ACC112 (cell line): ENCODE measurements around the gene SYNE3.

Experiments used
- H2AFZ ChIP-seq: fragments of 200-600 bp; sonication (generic); one replicate; pipeline ENCODE4 v1.6.0; 2017; ENCODE audit warnings: antibody characterized with exemption, low read length; ENCODE audit not compliant: unreplicated experiment
- H3K27ac ChIP-seq: fragments of 200-600 bp; sonication (generic); 2 replicates; pipeline ENCODE4 v1.5.1; 2014; ENCODE audit warnings: low read depth, mild to moderate bottlenecking, antibody characterized with exemption, low read length, moderate library complexity
- H3K27me3 ChIP-seq: fragments of 200-600 bp; sonication (generic); 2 replicates; pipeline ENCODE4 v1.6.1; 2014; ENCODE audit warnings: mild to moderate bottlenecking, antibody characterized with exemption, low read length, moderate library complexity, mixed read lengths; ENCODE audit not compliant: insufficient read depth
- H3K36me3 ChIP-seq: fragments of 200-600 bp; sonication (generic); 2 replicates; pipeline ENCODE4 v1.6.1; 2016; ENCODE audit warnings: mild to moderate bottlenecking, antibody characterized with exemption, low read length, moderate library complexity, mixed read lengths; ENCODE audit not compliant: insufficient read depth
- H3K4me1 ChIP-seq: fragments of 200-600 bp; sonication (generic); one replicate; pipeline ENCODE4 v1.6.1; 2016; ENCODE audit warnings: low read length, mixed read lengths; ENCODE audit not compliant: insufficient read depth, unreplicated experiment, control insufficient read depth
- H3K4me3 ChIP-seq: fragments of 200-600 bp; sonication (generic); 2 replicates; pipeline ENCODE4 v1.5.1; 2014; ENCODE audit warnings: mild to moderate bottlenecking, low read depth, low read length
- H3K79me2 ChIP-seq: fragments of 200-600 bp; sonication (generic); one replicate; pipeline ENCODE4 v1.6.0; 2016; ENCODE audit warnings: low read length; ENCODE audit not compliant: control insufficient read depth, unreplicated experiment, insufficient read depth

The SYNE3 gene

DNA sequence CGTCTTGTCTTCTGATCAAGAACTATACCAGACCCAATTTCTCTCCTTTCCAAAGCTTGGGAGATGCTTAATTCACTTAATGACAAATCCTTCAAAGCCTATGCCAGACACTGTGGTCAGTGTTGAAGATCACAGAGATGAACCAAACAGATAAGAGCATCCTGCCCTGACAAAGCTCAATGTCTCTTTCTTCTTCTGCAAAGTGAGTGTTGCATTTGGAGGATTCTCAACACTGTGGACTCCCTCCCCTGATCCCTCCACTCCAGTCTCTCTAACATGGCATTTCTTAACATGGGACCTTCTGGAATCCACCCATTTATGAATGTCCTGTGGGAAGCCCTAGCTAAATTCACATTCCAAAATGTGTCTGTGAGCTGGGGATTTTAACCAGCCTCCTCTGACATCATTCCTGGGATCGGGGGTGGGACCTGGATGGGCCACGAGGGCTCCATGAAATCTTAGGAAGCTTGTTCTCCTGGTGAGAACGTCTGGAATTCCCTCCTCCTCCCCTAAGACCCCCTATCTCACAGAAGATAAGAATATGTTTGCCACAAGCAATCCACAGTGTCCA, 20.3 kb downstream of the SYNE3 start:
- Histone ChIP-seq H3K27me3 (no peaks in the 10 kb centered on the region), H3K36me3 (peaks cover 9% of the 10 kb centered on the region; the same call in 1 of the 2 replicates), H3K4me3 (no peak overlapping the region), H3K79me2 (peaks cover 28% of the 10 kb centered on the region), H2AFZ (no peak overlapping the region), H3K4me1 (peaks cover 33% of the 10 kb centered on the region), H3K27ac (no peak overlapping the region)

DNA sequence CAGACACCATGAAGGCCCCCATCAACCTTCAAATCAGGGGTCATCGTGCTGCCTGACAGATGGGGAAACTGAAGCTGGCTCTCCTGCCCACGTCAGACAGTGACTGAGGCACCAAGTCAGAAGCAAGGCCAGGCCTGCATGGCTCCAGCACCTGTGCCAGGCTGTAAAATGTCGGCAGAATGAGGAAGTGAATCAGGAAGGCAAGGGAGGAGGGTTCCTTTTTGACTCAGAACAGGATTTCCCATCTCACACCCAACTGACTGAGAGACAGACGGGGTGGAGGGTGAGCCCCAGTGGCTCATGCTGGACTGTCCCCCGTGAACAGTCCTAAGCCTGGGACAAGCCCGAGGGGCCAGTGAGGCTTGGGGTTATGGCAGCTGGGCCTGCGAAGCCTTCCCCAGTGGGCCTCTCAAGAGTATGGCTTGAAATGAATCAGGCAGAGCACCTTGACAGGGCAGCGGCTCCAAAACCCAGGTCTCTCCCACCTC, 20.9 kb downstream of the SYNE3 start:
- Histone ChIP-seq H3K4me1 (peaks cover 34% of the 10 kb centered on the region), H3K36me3 (peaks cover 9% of the 10 kb centered on the region; the same call in 1 of the 2 replicates), H2AFZ (no peak overlapping the region), H3K27ac (no peak overlapping the region), H3K79me2 (peaks cover 33% of the 10 kb centered on the region), H3K4me3 (no peak overlapping the region), H3K27me3 (no peaks in the 10 kb centered on the region)

DNA sequence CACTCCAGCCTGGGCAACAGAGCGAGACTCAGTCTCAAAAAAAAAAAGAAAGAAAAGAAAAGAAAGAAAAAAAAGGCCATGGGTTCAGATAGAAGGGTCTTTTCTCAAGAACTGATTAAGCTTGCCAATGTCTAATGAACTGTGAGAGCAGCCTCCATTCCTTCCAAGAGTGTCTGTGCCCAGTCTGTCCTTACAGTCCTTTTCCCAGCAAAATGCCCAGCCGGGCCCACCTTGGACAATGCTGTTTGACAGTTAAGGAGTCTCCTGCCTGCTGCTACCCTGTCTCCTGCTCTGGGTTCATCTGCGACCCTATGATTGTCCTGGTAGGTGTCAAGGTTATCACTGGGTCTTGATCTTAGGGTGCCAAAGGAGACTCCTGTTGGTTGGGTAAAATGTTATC, 21.4 kb downstream of the SYNE3 start:
- Histone ChIP-seq H2AFZ (no peak overlapping the region), H3K4me1 (peaks cover 30% of the 10 kb centered on the region), H3K79me2 (peaks cover 33% of the 10 kb centered on the region), H3K27ac (no peak overlapping the region), H3K27me3 (no peaks in the 10 kb centered on the region), H3K36me3 (peaks cover 9% of the 10 kb centered on the region; the same call in 1 of the 2 replicates), H3K4me3 (no peak overlapping the region)

DNA sequence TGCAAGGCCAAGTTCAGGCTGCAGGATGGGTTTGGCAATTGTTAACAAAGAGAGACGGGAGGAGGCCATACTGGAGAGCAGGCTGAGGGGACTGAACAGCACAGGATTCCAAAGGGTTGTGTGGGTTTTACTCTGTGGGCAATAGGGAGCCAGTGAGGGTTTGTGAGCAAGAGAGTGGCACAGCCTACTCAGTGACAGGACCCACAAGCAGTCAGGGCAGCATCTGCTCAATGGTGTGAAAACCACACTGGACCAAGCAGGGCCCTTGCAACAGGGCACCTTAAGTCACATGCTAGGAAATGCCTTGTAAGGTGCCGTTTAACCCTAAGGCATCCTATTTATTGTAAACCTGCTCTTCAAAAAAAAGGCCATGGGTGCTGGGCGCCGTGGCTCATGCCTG, 22.0 kb downstream of the SYNE3 start:
- H3K27ac ChIP-seq: no peak overlapping the region
- H3K36me3 ChIP-seq: peaks cover 9% of the 10 kb centered on the region; the same call in 1 of the 2 replicates
- H3K27me3 ChIP-seq: no peaks in the 10 kb centered on the region
- H3K4me3 ChIP-seq: no peak overlapping the region
- peaks cover 36% of the 10 kb centered on the region for H3K79me2 ChIP-seq
- no peak overlapping the region for H2AFZ ChIP-seq
- peaks cover 34% of the 10 kb centered on the region for H3K4me1 ChIP-seq

DNA sequence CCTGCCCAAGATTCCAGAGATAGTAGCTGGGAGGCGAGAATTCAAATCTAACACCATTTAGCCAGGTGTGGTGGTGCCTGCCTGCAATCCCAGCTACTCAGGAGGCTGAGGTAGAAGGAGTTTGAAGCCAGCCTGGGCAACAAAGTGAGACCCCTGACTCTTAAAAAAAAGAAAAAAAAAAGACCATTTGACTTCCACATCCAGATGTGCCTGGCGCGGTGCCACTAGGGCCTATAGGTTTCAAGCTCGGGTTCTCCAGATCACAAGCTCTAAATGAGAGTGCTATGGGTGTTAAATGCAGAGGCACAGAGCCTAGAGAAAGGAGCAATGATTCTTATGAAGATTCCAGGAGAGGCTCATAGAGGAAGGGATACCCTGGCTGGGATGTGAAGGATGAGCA, 22.5 kb downstream of the SYNE3 start:
- peaks cover 39% of the 10 kb centered on the region for H3K4me1 ChIP-seq
- no peak overlapping the region for H2AFZ ChIP-seq
- peaks cover 37% of the 10 kb centered on the region for H3K79me2 ChIP-seq
- no peak overlapping the region for H3K4me3 ChIP-seq
- peaks cover 9% of the 10 kb centered on the region; the same call in 1 of the 2 replicates for H3K36me3 ChIP-seq
- H3K27ac ChIP-seq: no peak overlapping the region
- H3K27me3 ChIP-seq: no peaks in the 10 kb centered on the region

DNA sequence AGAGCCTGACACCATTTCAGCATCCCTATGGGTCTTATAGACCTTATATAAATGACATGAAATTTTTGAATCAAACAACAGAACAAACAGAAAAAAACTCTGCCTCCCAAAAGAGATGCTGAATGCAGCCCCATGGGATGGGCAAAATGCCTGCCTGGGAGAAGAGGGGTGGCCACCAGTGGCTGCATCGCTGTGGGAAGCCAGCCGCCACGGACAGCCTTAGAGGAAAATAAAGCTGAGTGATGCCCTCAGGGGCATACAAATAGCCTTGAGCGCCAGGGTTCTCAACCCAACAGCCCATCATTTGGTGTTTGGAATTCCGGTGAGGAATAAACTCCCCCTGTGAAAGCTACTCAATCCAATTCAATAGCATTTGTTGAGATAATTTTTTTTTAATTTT, 22.9 kb downstream of the SYNE3 start:
- H3K27me3 ChIP-seq: no peaks in the 10 kb centered on the region
- H3K4me3 ChIP-seq: no peak overlapping the region
- no peak overlapping the region for H2AFZ ChIP-seq
- H3K27ac ChIP-seq: no peak overlapping the region
- H3K79me2 ChIP-seq: peaks cover 33% of the 10 kb centered on the region
- peaks cover 9% of the 10 kb centered on the region; the same call in 1 of the 2 replicates for H3K36me3 ChIP-seq
- peaks cover 39% of the 10 kb centered on the region for H3K4me1 ChIP-seq

DNA sequence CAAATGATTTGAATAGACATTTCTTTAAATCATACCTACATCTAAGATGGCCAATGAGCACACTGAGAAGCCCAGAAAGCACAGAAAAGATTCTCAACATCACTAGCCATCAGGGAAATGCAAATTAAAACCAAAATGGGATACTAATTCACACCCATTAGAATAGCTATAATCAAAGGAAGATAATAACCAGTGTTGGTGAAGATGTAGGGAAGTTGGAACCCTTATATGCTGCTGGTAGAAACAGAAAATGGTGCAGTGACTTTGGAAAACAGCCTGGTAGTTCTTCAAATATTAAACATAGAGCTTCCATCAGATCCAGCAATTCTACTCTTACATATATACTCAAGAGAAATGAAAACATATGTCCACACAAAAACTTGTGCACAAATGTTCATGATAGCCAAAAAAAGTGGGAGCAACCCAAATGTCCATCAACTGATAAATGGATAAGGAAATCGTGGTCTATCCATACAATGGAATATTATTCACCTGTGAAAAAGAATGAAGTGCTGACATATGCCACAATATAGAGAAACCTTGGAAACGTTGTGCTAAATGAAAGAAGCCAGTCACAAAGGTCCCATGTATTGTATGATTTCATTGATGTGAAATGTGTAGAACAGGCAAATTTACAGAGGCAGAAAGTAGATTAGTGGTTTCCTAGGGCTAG, 24.4 kb downstream of the SYNE3 start:
- Histone ChIP-seq H3K4me1 (peaks cover 34% of the 10 kb centered on the region), H2AFZ (no peak overlapping the region), H3K4me3 (no peak overlapping the region), H3K27me3 (no peaks in the 10 kb centered on the region), H3K27ac (no peak overlapping the region), H3K36me3 (peaks cover 9% of the 10 kb centered on the region; the same call in 1 of the 2 replicates), H3K79me2 (peaks cover 25% of the 10 kb centered on the region)

DNA sequence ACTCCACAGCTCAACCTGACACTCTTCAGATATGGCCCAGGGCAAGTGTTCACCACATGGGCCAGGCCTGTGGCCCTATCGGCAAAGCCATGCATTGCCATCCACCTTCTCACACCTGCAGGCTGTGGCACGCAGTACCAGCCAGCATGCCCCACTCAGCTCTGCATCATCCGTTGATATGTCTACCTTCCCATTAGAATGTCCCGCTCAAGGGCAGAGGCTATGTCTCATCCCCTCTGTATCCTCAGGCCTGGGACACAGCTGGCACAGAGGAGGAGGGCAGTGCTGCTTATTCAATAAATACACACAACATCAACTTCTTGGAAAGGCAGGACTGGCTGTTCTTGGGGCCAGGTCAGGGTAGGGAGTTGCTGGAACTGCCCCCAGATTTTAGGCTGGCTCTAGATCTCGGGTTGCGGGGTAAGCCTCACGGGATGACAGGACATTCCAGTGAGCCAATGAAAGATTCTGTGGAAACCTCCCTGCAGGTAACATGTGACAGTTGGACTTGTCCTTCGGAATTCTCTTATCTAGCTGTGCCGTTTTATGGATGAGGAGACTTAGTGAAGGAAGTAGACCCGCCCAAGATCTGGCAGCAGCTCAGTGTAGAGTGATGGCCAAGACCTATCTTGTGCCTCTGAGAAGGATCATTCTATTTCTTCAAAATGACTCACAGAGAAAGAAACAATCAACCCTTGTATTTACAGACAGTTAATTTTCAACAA, 25.6 kb downstream of the SYNE3 start:
- H3K36me3 ChIP-seq: peaks cover 9% of the 10 kb centered on the region; the same call in 1 of the 2 replicates
- peaks cover 22% of the 10 kb centered on the region for H3K4me1 ChIP-seq
- H2AFZ ChIP-seq: no peak overlapping the region
- peaks cover 27% of the 10 kb centered on the region for H3K79me2 ChIP-seq
- no peak overlapping the region for H3K4me3 ChIP-seq
- no peaks in the 10 kb centered on the region for H3K27me3 ChIP-seq
- H3K27ac ChIP-seq: no peak overlapping the region

DNA sequence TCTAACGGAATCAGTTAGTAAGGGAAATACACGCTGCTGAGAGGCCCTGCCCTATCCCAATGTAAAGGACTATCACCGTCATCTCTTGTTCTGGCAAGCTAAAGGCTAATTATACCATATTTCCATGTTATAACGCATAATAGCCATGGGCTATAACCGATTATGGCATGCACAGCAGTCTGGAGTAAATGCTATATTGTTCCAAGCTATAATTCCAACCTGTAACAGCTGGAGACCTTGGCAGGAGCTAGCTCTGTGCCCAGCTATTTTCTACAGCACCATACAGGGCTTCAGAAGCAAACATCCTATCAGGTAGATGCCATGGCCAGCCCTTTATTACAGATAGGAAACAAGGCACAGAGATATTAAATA, 26.3 kb downstream of the SYNE3 start:
- Histone ChIP-seq H3K36me3 (peaks cover 9% of the 10 kb centered on the region; the same call in 1 of the 2 replicates), H3K27ac (no peak overlapping the region), H3K4me1 (peaks cover 21% of the 10 kb centered on the region), H2AFZ (no peak overlapping the region), H3K79me2 (peaks cover 27% of the 10 kb centered on the region), H3K4me3 (no peak overlapping the region), H3K27me3 (no peaks in the 10 kb centered on the region)

DNA sequence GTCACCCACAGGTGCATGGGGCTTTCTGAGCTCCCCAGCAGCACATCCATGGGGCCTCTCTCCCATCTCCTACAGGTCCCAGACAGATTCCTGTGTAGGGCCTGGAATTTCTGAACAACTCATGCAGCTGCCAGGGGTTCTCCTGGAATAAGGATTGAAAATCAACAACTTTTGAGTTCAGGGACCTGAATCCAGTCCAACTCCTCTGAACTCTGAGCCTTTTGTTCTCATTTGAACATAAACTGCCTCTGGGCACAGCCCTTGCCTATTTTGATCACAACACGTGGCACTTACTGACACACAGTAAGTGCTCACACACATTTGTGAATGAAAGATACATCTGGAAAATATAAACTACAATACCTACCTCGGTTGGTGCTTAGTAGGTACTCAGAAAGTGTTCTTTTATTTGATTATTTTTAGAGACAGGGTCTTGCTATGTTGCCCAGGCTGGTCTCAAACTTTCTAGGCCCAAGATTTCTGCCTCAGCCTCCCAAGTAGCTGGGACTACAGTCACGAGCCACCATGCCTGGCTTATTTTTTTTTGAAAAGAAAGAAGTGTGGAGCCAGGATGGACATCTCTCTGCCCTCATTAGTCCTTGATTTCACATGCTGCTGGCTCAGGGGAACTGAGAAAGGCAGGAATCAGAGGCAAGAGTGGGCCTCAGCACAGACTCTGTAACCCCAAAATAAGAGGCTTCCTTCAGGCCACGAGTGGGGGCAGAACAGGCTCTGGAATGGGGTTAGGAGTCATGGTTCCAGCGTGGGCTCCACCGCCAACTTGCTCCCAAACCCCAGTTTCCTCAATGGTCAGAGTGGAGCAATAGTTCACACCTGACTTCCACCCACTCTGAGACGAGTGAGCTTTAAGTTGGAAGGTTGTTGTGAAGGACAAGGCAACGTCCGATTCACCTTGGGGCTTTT, 27.0 kb downstream of the SYNE3 start:
- H3K36me3 ChIP-seq: peaks cover 9% of the 10 kb centered on the region; the same call in 1 of the 2 replicates
- H3K4me3 ChIP-seq: no peak overlapping the region
- peaks cover 25% of the 10 kb centered on the region for H3K4me1 ChIP-seq
- no peak overlapping the region for H3K27ac ChIP-seq
- peaks cover 27% of the 10 kb centered on the region for H3K79me2 ChIP-seq
- no peaks in the 10 kb centered on the region for H3K27me3 ChIP-seq
- no peak overlapping the region for H2AFZ ChIP-seq
